KMS-11 (cell line): ENCODE data around the gene RGS9BP.

Experiments used
- H2AFZ ChIP-seq: fragments of 200-600 bp; sonication (generic); 2 replicates; pipeline ENCODE4 v1.6.1; 2016; ENCODE audit warnings: antibody characterized with exemption, mixed run types, low read depth
- H3K27ac ChIP-seq: fragments of 200-600 bp; sonication (generic); 2 replicates; pipeline ENCODE4 v1.6.1; 2016; ENCODE audit warnings: mild to moderate bottlenecking, mixed run types
- H3K27me3 ChIP-seq: fragments of 200-600 bp; sonication (generic); 2 replicates; pipeline ENCODE4 v1.6.1; 2017; ENCODE audit warnings: mild to moderate bottlenecking, low read depth, mixed run types, moderate library complexity; ENCODE audit not compliant: insufficient read depth
- H3K36me3 ChIP-seq: fragments of 200-600 bp; sonication (generic); 2 replicates; pipeline ENCODE4 v1.6.1; 2017; ENCODE audit warnings: mild to moderate bottlenecking, mixed run types; ENCODE audit not compliant: insufficient read depth
- H3K4me1 ChIP-seq: fragments of 200-600 bp; sonication (generic); 2 replicates; pipeline ENCODE4 v1.6.1; 2016; ENCODE audit warnings: mild to moderate bottlenecking, low read depth, mixed run types; ENCODE audit not compliant: poor library complexity, severe bottlenecking
- H3K4me2 ChIP-seq: fragments of 200-600 bp; sonication (generic); 2 replicates; pipeline ENCODE4 v1.7.0; 2016; ENCODE audit warnings: mild to moderate bottlenecking, mixed run types
- H3K4me3 ChIP-seq: fragments of 200-600 bp; sonication (generic); IDR thresholded peaks from 2 replicates; pipeline ENCODE4 v1.6.1; 2017; ENCODE audit warnings: low read depth, low read length, mixed read lengths; ENCODE audit not compliant: insufficient read depth
- H3K79me2 ChIP-seq: fragments of 200-600 bp; sonication (generic); 2 replicates; pipeline ENCODE4 v1.6.1; 2016; ENCODE audit warnings: low read depth, mixed run types; ENCODE audit not compliant: insufficient read depth
- H3K9ac ChIP-seq: fragments of 200-600 bp; sonication (generic); 2 replicates; pipeline ENCODE4 v1.6.1; 2016; ENCODE audit warnings: mild to moderate bottlenecking, mixed run types
- H4K20me1 ChIP-seq: fragments of 200-600 bp; sonication (generic); 2 replicates; pipeline ENCODE4 v1.6.1; 2016; ENCODE audit warnings: mild to moderate bottlenecking, mixed run types; ENCODE audit not compliant: insufficient read depth
- CTCF ChIP-seq: fragments of 200-600 bp; sonication (generic); conservative IDR thresholded peaks from 2 replicates; pipeline ENCODE4 v1.6.1; 2017; ENCODE audit warnings: low read depth, mild to moderate bottlenecking, antibody characterized with exemption, low read length, moderate library complexity, mixed read lengths

Gene RGS9BP

GRCh38 chr19:32666084-32666483 is 9.6 kb upstream of the RGS9BP start:
- Histone ChIP-seq H3K27me3 (no peaks in the 10 kb centered on the region), H3K9ac (no peak overlapping the region), H4K20me1 (peaks cover 35% of the 10 kb centered on the region), H3K27ac (no peak overlapping the region), H3K4me1 (peaks cover 46% of the 10 kb centered on the region), H3K36me3 (peaks cover 8% of the 10 kb centered on the region; the same call in 1 of the 2 replicates), H3K4me3 (no peak overlapping the region), H3K4me2 (no peak overlapping the region), H3K79me2 (peaks cover 98% of the 10 kb centered on the region), H2AFZ (no peak overlapping the region)
- TF ChIP-seq CTCF = no peak

DNA sequence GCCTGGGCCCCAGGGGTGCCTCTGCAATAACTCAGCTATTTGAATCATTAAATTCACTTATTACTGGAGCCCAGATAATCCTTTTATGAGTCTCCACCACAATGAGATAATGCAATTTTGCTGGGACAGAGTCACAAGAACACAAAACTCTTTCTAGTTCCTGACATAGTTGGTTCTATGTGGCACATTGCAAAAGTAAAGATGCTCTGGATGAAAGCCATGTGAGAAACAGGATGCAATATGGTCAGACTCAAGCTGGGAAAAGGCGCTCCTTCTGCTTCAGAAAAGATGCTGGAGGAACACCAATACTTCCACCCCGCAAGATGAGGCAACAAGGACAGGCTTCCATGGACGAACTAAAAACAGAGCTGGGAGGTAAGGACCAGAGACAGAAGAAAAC is 6.3 kb upstream of the RGS9BP start:
- no peak overlapping the region for H3K9ac ChIP-seq
- no peak for TF ChIP-seq CTCF
- peaks cover 13% of the 10 kb centered on the region; the same call in 1 of the 2 replicates for H3K36me3 ChIP-seq
- H2AFZ ChIP-seq = no peak overlapping the region
- no peak overlapping the region for H3K4me2 ChIP-seq
- H3K27me3 ChIP-seq = no peaks in the 10 kb centered on the region
- peaks cover 14% of the 10 kb centered on the region; the same call in 1 of the 2 replicates for H4K20me1 ChIP-seq
- H3K4me1 ChIP-seq = peaks cover 53% of the 10 kb centered on the region
- no peak overlapping the region for H3K4me3 ChIP-seq
- peaks cover 100% of the 10 kb centered on the region for H3K79me2 ChIP-seq
- H3K27ac ChIP-seq = no peak overlapping the region

- Histone ChIP-seq H2AFZ (no peak overlapping the region), H3K4me2 (peak overlapping the region; percentile 62), H3K9ac (peak overlapping the region; percentile 89), H4K20me1 (peaks cover 12% of the 10 kb centered on the region; the same call in 1 of the 2 replicates), H3K4me1 (peaks cover 48% of the 10 kb centered on the region), H3K27me3 (no peaks in the 10 kb centered on the region), H3K27ac (peak overlapping the region; percentile 84), H3K4me3 (no peak overlapping the region), H3K36me3 (peaks cover 13% of the 10 kb centered on the region; the same call in 1 of the 2 replicates), H3K79me2 (peaks cover 81% of the 10 kb centered on the region)
- no peak for TF ChIP-seq CTCF
These were observed 3.6 kb upstream of the RGS9BP start for GRCh38 chr19:32671883-32672593.

- peak overlapping the region; percentile 84 for H3K27ac ChIP-seq
- peak overlapping the region; percentile 89; the same call in 1 of the 2 replicates for H3K9ac ChIP-seq
- peaks cover 45% of the 10 kb centered on the region for H3K4me1 ChIP-seq
- no peak overlapping the region for H2AFZ ChIP-seq
- peaks cover 73% of the 10 kb centered on the region for H3K79me2 ChIP-seq
- H4K20me1 ChIP-seq = peaks cover 4% of the 10 kb centered on the region; the same call in 1 of the 2 replicates
- no peaks in the 10 kb centered on the region for H3K27me3 ChIP-seq
- no peak overlapping the region for H3K4me3 ChIP-seq
- TF ChIP-seq CTCF = no peak
- peaks cover 13% of the 10 kb centered on the region; the same call in 1 of the 2 replicates for H3K36me3 ChIP-seq
- peak overlapping the region; percentile 62 for H3K4me2 ChIP-seq
These were observed 2.8 kb upstream of the RGS9BP start for GRCh38 chr19:32672841-32673240.
